GM19035 (cell line): ENCODE measurements around the gene FEN1.

Source experiments
- ATAC-seq: cut with Tn5 transposase; IDR thresholded peaks from one replicate; pipeline ENCODE4 v1.9.1; 2021; ENCODE audit not compliant: unreplicated experiment

Gene FEN1

DNA sequence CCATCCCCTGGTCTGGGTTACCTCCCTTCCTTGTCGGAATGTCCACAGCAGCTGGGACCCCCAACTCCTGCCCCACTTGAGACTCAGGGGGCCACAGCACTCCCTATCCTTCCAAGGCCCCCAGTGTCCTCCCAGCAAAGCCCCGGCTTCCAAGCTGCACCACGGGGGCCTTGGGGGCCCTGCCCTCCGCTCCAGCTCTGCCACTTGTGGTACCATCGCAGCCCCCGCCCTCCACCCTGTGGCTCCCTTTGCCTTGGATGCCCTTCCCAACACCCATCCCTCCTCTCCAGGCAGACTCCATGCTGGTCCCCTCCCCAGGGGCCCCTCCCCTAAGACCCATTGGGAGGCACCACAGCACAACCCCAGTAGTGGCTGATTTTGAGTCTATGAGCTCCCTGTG lies 17.6 kb upstream of the FEN1 start:
- ATAC-seq = no peak

GRCh38 chr11:61775606-61776554 lies 16.8 kb upstream of the FEN1 start:
- ATAC-seq = no peak

DNA sequence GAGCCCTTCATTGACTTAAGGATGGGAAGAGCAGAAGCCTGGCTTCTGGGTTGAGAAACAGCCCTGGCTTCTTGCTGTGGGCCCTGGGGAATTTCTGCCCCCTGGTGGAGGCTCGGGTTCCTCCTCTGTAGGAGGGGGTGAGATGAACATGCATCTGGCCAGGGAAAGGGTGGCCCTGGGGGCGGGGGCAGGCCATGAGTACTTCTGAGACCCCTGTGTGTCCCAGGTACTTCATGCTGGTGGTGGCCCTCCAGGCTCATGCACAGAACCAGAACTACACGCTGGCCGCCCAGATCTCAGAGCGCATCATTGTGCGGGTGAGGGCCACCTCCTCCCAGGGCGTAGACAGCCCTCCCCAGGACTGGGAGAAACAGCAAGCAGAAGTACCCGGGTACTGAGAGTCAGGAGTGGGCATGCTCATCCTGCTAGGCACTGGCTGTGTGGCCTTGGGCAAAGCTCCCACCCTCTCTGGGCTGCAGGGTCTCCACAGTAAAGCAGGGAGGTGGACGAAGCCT lies 16.1 kb upstream of the FEN1 start:
- ATAC-seq = no peak

DNA sequence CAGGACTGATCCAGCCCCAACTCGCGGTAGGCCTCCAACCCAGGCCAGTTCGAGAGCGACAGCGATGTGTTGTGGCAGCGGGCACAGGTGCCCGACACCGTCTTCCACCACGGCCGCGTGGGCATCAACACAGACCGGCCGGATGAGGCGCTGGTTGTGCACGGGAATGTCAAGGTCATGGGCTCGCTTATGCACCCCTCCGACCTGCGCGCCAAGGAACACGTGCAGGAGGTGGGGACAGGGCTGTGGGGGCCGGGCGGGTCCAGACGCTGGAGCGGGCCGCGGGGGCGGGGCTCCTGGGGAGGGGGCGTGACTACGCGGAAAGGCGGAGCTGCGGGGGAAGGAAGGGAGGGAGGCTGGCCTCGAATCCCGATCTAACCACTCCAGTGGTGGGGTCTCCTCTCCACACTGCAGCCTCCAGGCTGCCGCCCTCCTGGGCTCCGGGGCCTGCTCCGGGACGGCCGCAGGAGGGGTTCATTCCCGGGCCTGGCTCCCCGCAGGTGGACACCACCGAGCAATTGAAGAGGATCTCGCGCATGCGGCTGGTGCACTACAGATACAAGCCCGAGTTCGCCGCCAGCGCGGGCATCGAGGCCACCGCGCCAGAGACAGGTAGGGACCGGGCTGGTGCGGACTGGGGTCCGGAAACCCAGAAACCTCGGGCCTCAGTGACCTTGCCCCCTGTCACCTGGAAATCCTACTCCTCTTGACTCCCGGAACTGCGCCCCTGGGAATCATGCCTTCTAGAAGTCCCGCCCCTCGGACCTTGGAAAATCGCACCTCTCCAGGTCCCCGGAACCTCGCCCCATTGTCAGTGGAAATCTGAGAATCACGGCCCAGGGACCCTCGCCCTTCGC lies 15.2 kb upstream of the FEN1 start:
- ATAC-seq = no peak

GRCh38 chr11:61778357-61778886 lies 14.3 kb upstream of the FEN1 start:
- ATAC-seq = no peak

- no peak for ATAC-seq
Measured at GRCh38 chr11:61778920-61779650, 13.6 kb upstream of the FEN1 start.

- ATAC-seq = no peak
Measured at GRCh38 chr11:61779666-61780525, 12.8 kb upstream of the FEN1 start.

DNA sequence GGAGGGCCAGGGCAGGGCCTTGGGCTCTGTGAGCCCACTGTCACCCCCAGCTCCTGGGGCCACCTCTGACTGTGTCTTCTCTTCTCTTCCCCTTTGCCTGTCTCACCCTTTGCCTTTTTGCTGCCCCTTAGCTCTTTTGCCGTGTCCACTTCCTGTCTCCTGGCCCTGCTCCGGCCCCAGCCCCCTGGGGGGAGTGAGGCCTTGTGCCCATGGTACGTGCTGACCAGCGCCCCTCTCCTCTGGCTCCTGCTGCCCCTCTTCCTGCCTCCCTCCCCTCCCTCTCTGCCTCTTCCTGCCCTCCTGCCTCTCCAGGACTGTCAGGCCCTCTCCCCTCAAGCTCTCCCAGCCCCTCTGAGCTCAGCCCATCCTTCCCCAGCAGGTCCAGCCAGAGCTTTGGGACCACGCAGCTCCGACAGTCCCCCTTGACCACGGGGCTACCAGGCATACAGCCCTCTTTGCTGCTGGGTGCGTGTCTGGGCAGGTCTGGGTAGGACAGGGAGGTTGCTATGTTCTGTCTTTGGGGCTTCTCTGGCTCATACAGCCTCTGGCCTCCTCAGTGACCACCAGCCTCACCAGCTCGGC lies 12.0 kb upstream of the FEN1 start:
- ATAC-seq = no peak

GRCh38 chr11:61781585-61781984 lies 11.1 kb upstream of the FEN1 start:
- no peak for ATAC-seq

- ATAC-seq = no peak
Measured at GRCh38 chr11:61782299-61782698, 10.4 kb upstream of the FEN1 start.

GRCh38 chr11:61782841-61783240 lies 9.9 kb upstream of the FEN1 start:
- ATAC-seq = no peak

DNA sequence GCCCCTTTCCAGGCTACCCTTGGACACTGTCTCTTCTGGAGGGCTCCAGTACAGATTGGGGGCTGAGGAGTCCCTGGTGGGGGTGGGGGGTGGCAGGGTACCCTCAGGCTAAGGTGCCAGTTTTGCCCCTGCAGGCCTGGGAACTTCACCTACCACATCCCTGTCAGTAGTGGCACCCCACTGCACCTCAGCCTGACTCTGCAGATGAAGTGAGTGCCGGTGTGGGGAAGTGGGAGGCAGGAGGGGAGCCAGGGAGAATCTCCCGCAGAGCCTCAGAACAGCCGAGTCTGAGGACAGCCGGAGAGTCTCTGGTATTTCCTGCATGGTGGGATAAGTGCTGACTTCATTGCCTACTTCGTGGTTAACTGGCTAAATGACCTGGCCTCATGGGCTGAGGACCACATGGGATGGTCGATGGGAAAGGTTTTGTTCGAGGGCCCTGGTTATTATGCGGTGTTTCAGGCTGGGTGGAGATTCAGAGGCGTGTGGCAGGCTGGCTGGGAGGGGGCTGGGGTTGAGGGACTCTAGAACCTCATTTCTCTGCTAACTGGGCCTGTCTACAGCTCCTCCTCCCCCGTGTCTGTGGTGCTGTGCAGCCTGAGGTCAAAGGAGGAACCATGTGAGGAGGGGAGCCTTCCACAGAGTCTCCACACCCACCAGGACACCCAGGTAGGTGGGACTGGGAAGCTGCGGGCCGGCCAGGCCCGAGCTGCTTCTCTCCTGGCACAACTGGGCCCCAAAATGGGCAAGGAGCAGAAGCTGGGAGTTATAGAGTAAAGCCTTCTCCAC lies 8.8 kb upstream of the FEN1 start:
- no peak for ATAC-seq

- ATAC-seq = no peak
Measured at GRCh38 chr11:61784506-61784805, 8.3 kb upstream of the FEN1 start.

GRCh38 chr11:61785837-61786402 lies 6.8 kb upstream of the FEN1 start:
- no peak for ATAC-seq

- ATAC-seq = no peak
Measured at GRCh38 chr11:61787928-61788491, 4.7 kb upstream of the FEN1 start.

DNA sequence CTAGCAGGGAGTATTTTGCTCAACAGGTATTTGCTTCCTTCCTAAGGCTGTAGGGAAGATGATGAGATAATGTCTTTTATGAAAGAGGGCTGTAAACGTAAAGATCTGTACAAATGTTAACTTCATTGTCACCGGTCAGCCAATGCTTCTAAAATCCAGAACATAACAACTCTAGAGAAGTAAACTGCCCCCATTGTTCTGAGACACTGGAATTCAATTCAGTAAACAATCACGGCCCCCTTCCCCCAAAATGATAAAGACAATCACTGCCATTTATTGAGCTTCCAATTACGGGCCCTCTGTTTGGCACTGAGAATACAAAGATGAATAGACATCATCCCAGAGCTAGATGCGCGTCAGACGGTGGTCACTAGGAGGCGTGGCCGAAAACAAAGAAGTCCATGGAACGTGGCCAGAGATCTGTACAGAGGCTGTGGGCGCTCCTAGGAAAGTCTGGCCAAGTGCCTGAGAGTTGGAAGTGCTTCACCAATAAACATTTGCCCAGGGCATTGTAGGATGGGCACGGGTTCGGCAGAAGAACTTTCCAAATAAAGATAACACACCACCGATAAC lies 888 bp upstream of the FEN1 start:
- ATAC-seq = no peak

DNA sequence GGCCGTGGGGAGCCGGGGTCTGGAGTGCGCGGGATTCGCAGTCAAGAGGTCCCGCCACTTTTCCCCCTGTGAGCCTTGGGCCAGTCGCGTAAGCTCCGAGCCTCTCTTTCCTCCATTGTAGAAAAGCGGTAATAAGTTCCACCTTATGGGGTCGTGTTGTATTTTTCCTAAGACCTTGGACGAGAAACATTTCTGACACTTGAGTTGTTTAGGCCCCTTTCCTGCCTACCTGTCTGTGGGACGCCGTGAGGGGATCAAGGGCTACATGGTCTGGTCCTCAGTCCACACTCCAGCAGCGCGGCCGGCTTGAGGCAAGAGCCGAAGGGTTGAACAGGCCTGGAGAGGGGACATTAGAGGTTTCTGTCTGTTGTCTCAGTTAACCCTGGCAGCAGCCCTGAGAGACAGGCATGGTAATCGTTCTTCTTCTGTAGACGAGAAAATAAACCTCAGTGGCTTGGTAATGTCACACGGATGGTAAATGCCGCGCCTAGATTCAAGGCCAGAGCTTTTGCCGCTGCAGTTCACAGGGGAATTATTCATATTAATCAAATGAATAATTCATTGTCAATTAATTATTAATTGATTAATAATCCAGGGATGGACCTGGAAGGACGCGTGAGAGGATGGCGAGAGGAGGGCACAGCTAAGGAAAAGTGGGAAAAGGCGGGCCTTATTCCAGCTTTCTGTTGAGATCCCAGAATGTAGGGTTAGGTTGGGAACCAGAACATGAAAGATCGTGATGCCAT lies 545 bp downstream of the FEN1 start:
- ATAC-seq = peak; percentile 3
